HEK293 (cell line): ENCODE measurements around the gene RSL24D1.

ENCODE experiments used
- CTCF ChIP-seq: fragments of 450-650 bp; formaldehyde crosslinking; IDR thresholded peaks from 2 replicates; pipeline ENCODE4 v1.5.1; 2016; ENCODE audit warnings: missing biosample characterization, missing genetic modification characterization
- GLI2 ChIP-seq: fragments of 450-650 bp; formaldehyde crosslinking; IDR thresholded peaks from 2 replicates; pipeline ENCODE4; 2017; ENCODE audit warnings: missing biosample characterization, missing genetic modification characterization, low read depth, borderline replicate concordance
- GLIS1 ChIP-seq: fragments of 450-650 bp; formaldehyde crosslinking; IDR thresholded peaks from 2 replicates; pipeline ENCODE4 v1.5.1; 2016; ENCODE audit warnings: missing biosample characterization, missing genetic modification characterization
- KLF9 ChIP-seq: fragments of 450-650 bp; formaldehyde crosslinking; IDR thresholded peaks from 2 replicates; pipeline ENCODE4 v1.5.1; 2016; ENCODE audit warnings: missing biosample characterization, missing genetic modification characterization, low read depth
- PRDM2 ChIP-seq: fragments of 450-650 bp; formaldehyde crosslinking; IDR thresholded peaks from 2 replicates; pipeline ENCODE4 v1.5.1; 2016; ENCODE audit warnings: missing biosample characterization, missing genetic modification characterization, borderline replicate concordance
- ZBTB21 ChIP-seq: fragments of 450-650 bp; formaldehyde crosslinking; IDR thresholded peaks from 2 replicates; pipeline ENCODE4 v1.5.1; 2017; ENCODE audit warnings: missing biosample characterization, missing genetic modification characterization
- ZBTB7A ChIP-seq: fragments of 450-650 bp; formaldehyde crosslinking; IDR thresholded peaks from 2 replicates; pipeline ENCODE4 v1.5.1; 2016; ENCODE audit warnings: low read depth, missing biosample characterization, missing genetic modification characterization
- ZNF175 ChIP-seq: fragments of 450-650 bp; formaldehyde crosslinking; IDR thresholded peaks from 2 replicates; pipeline ENCODE4 v1.5.1; 2016; ENCODE audit warnings: missing biosample characterization, missing genetic modification characterization
- ZNF248 ChIP-seq: fragments of 450-650 bp; formaldehyde crosslinking; IDR thresholded peaks from 2 replicates; pipeline ENCODE4 v1.5.1; 2017; ENCODE audit warnings: missing biosample characterization, missing genetic modification characterization
- ZNF274 ChIP-seq, 2 experiments: fragments of 200-500 bp in 1 of 2; fragments of 450-650 bp in 1 of 2; sonication (Bioruptor generic) in 1 of 2; formaldehyde crosslinking in 1 of 2; IDR thresholded peaks; 2 replicates each; pipeline versions ENCODE4 v1.5.1 to v1.6.1; 2014 to 2016; ENCODE audit warnings: borderline replicate concordance in 1 of 2, inconsistent platforms in 1 of 2, low read length in 1 of 2, missing biosample characterization in 1 of 2, missing genetic modification characterization in 1 of 2
- ZNF362 ChIP-seq: fragments of 450-650 bp; formaldehyde crosslinking; IDR thresholded peaks from 2 replicates; pipeline ENCODE4 v1.5.1; 2016; ENCODE audit warnings: missing biosample characterization, missing genetic modification characterization
- ZSCAN18 ChIP-seq: fragments of 450-650 bp; formaldehyde crosslinking; IDR thresholded peaks from 2 replicates; pipeline ENCODE4 v1.5.1; 2016; ENCODE audit warnings: missing biosample characterization, missing genetic modification characterization
- ZSCAN5A ChIP-seq: fragments of 450-650 bp; formaldehyde crosslinking; IDR thresholded peaks from 2 replicates; pipeline ENCODE4 v1.5.1; 2016; ENCODE audit warnings: missing biosample characterization, missing genetic modification characterization

GRCh38 chr15:55197362-55197705 lies 593 bp upstream of the RSL24D1 start:
- TF ChIP-seq ZNF362 (tag by site-specific recombination) (no peak), CTCF (no peak), PRDM2 (tag by site-specific recombination) (no peak), ZNF248 (tag by site-specific recombination) (no peak), ZSCAN18 (tag by site-specific recombination) (no peak), ZBTB21 (tag by site-specific recombination) (no peak), ZNF175 (tag by site-specific recombination) (no peak), ZBTB7A (no peak), GLIS1 (tag by site-specific recombination) (no peak), ZNF274 (IDR thresholded peaks at IDR 0.05; ENCODE audit: low read length) (no peak), ZNF274 (tag by site-specific recombination; IDR thresholded peaks at IDR 0.05; ENCODE audit: borderline replicate concordance) (no peak), KLF9 (tag by site-specific recombination) (no peak), GLI2 (tag by site-specific recombination) (no peak), ZSCAN5A (tag by site-specific recombination) (no peak)
